Transverse colon (tissue), 3 donors: ENCODE data around the gene ITGB3BP.
"Not testable (repeated sequence)": the region's sequence is repeated elsewhere in the genome, so short reads cannot be mapped to it uniquely, and the experiment has no call there.

Experiments
- EP300 ChIP-seq: sonication (generic); formaldehyde crosslinking; IDR thresholded peaks from one replicate; pipeline ENCODE4 v1.6.1; 2017; ENCODE audit warnings: antibody characterized with exemption, low read depth
- POLR2A ChIP-seq: fragments of 450-650 bp; IDR thresholded peaks from one replicate; pipeline ENCODE4 v1.6.1; 2016; ENCODE audit warnings: antibody characterized with exemption, mild to moderate bottlenecking, moderate library complexity
- TF ChIP-seq, protein P1 (sequence below), 5 experiments: fragments of 200-600 bp in 3 of 5; fragments of 450-650 bp in 2 of 5; sonication (generic) in 3 of 5; IDR thresholded peaks; 1 replicate in 2 of 5; 2 replicates in 3 of 5; pipeline ENCODE4 v1.5.1; 2016 to 2017; ENCODE audit warnings: antibody characterized with exemption in 5 of 5, inconsistent platforms in 3 of 5, mild to moderate bottlenecking in 2 of 5, moderate library complexity in 1 of 5

GRCh38 chr1:63572686-63573085 lies 49.7 kb upstream of the ITGB3BP start:
- TF ChIP-seq, protein P1, sequence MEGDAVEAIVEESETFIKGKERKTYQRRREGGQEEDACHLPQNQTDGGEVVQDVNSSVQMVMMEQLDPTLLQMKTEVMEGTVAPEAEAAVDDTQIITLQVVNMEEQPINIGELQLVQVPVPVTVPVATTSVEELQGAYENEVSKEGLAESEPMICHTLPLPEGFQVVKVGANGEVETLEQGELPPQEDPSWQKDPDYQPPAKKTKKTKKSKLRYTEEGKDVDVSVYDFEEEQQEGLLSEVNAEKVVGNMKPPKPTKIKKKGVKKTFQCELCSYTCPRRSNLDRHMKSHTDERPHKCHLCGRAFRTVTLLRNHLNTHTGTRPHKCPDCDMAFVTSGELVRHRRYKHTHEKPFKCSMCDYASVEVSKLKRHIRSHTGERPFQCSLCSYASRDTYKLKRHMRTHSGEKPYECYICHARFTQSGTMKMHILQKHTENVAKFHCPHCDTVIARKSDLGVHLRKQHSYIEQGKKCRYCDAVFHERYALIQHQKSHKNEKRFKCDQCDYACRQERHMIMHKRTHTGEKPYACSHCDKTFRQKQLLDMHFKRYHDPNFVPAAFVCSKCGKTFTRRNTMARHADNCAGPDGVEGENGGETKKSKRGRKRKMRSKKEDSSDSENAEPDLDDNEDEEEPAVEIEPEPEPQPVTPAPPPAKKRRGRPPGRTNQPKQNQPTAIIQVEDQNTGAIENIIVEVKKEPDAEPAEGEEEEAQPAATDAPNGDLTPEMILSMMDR (IDR thresholded peaks at IDR 0.05), result not testable (repeated sequence)
- TF ChIP-seq EP300, POLR2A: not testable (repeated sequence)
